HG02678 (cell line): ENCODE data around the gene CNOT4.

Source experiments
- ATAC-seq: cut with Tn5 transposase; IDR thresholded peaks from one replicate; pipeline ENCODE4 v1.9.1; 2021; ENCODE audit warnings: mild to moderate bottlenecking, moderate library complexity; ENCODE audit not compliant: unreplicated experiment

Gene CNOT4

GRCh38 chr7:135406918-135407317, 103.0 kb downstream of the CNOT4 start:
- ATAC-seq, result no peak

- ATAC-seq, result no peak
Measured at GRCh38 chr7:135405969-135406368, 103.9 kb downstream of the CNOT4 start.

- no peak for ATAC-seq
Measured at GRCh38 chr7:135403302-135403701, 106.6 kb downstream of the CNOT4 start.

GRCh38 chr7:135397689-135398088, 112.2 kb downstream of the CNOT4 start:
- ATAC-seq, result no peak

- ATAC-seq, result no peak
Measured at GRCh38 chr7:135392701-135393100, 117.2 kb downstream of the CNOT4 start.

GRCh38 chr7:135391514-135391913, 118.4 kb downstream of the CNOT4 start:
- ATAC-seq, result no peak

- ATAC-seq, result no peak
Measured at GRCh38 chr7:135390829-135391228, 119.1 kb downstream of the CNOT4 start.

- no peak for ATAC-seq
Measured at GRCh38 chr7:135389971-135390370, 119.9 kb downstream of the CNOT4 start.

- no peak for ATAC-seq
Measured at GRCh38 chr7:135388616-135389015, 121.3 kb downstream of the CNOT4 start.

GRCh38 chr7:135386776-135387175, 123.1 kb downstream of the CNOT4 start:
- ATAC-seq, result no peak

- ATAC-seq, result no peak
Measured at GRCh38 chr7:135386181-135386580, 123.7 kb downstream of the CNOT4 start.

- ATAC-seq, result no peak
Measured at GRCh38 chr7:135385209-135385608, 124.7 kb downstream of the CNOT4 start.

GRCh38 chr7:135383525-135384175, 126.3 kb downstream of the CNOT4 start:
- no peak for ATAC-seq

- ATAC-seq, result no peak
Measured at GRCh38 chr7:135382173-135382572, 127.7 kb downstream of the CNOT4 start.

GRCh38 chr7:135381369-135381768, 128.5 kb downstream of the CNOT4 start:
- no peak for ATAC-seq

GRCh38 chr7:135380351-135380750, 129.6 kb downstream of the CNOT4 start:
- ATAC-seq, result no peak

- ATAC-seq, result no peak
Measured at GRCh38 chr7:135377171-135377570, 132.7 kb downstream of the CNOT4 start.

GRCh38 chr7:135375908-135376699, 133.8 kb downstream of the CNOT4 start:
- no peak for ATAC-seq

- ATAC-seq, result no peak
Measured at GRCh38 chr7:135374736-135375135, 135.2 kb downstream of the CNOT4 start.

GRCh38 chr7:135372222-135372621, 137.7 kb downstream of the CNOT4 start:
- ATAC-seq, result no peak

- no peak for ATAC-seq
Measured at GRCh38 chr7:135370656-135371055, 139.2 kb downstream of the CNOT4 start.

- ATAC-seq, result no peak
Measured at GRCh38 chr7:135369405-135369804, 140.5 kb downstream of the CNOT4 start.
